Measurements from ENCODE around the gene ZNF750. TPM values are rescaled to one million over a fixed set of nuclear protein-coding genes. Genes with fewer than 3 reads are reported as not detected.

ZNF750 gene
- total RNA-seq, 2 experiments from 2014 or later: not detected

- Mint-ChIP-seq H3K27me3 (no peaks in the 10 kb centered on the region), H3K4me3 (peak overlapping the region; percentile 80), H3K36me3 (ENCODE audit: low read depth) (peaks cover 26% of the 10 kb centered on the region), H3K27ac (peak overlapping the region; percentile 63), H3K9me3 (no peaks in the 10 kb centered on the region), H3K4me1 (peaks cover 84% of the 10 kb centered on the region)
- no peak for DNase-seq
- POLR2A ChIA-PET: no interaction called here
- CTCF ChIA-PET: interaction anchor here (1.1 kb wide), 1 partner anchor 79 kb away, joined by 5 read pairs; no protein-coding TSS in a partner anchor
These were observed 21.6 kb upstream of the ZNF750 start for GRCh38 chr17:82861393-82861775.

- CTCF ChIA-PET: interaction anchor here (1.0 to 1.1 kb wide), 2 partner anchors 35 to 79 kb away, joined by 3 to 5 read pairs; no protein-coding TSS in a partner anchor
- Mint-ChIP-seq H3K36me3 (ENCODE audit: low read depth) (peaks cover 26% of the 10 kb centered on the region), H3K9me3 (no peaks in the 10 kb centered on the region), H3K4me1 (peaks cover 79% of the 10 kb centered on the region), H3K4me3 (peak overlapping the region; percentile 80), H3K27me3 (no peaks in the 10 kb centered on the region), H3K27ac (peak overlapping the region; percentile 98)
- DNase-seq: no peak
- POLR2A ChIA-PET: interaction anchor here (0.6 kb wide), 1 partner anchor 25 kb away, joined by 3 read pairs; no protein-coding TSS in a partner anchor
These were observed 21.0 kb upstream of the ZNF750 start for GRCh38 chr17:82860606-82861392.

GRCh38 chr17:82859431-82860403, 19.9 kb upstream of the ZNF750 start:
- peak overlapping the region; percentile 80 for H3K4me3 Mint-ChIP-seq
- CTCF ChIA-PET: interaction anchor here (0.8 to 1.0 kb wide), 2 partner anchors 16 to 36 kb away, joined by 3 read pairs; no protein-coding TSS in a partner anchor
- H3K27me3 Mint-ChIP-seq: no peaks in the 10 kb centered on the region
- DNase-seq: peak; percentile 71
- peak overlapping the region; percentile 98 for H3K27ac Mint-ChIP-seq
- peaks cover 26% of the 10 kb centered on the region for H3K36me3 Mint-ChIP-seq (ENCODE audit: low read depth)
- peaks cover 68% of the 10 kb centered on the region for H3K4me1 Mint-ChIP-seq
- POLR2A ChIA-PET: interaction anchor here (0.6 kb wide), 1 partner anchor 26 kb away, joined by 3 read pairs; no protein-coding TSS in a partner anchor
- no peaks in the 10 kb centered on the region for H3K9me3 Mint-ChIP-seq

- Mint-ChIP-seq H3K9me3 (no peaks in the 10 kb centered on the region), H3K27me3 (no peaks in the 10 kb centered on the region), H3K27ac (peak overlapping the region; percentile 98), H3K4me1 (peaks cover 62% of the 10 kb centered on the region), H3K4me3 (peak overlapping the region; percentile 80), H3K36me3 (ENCODE audit: low read depth) (peaks cover 23% of the 10 kb centered on the region)
- ChIA-PET CTCF (interaction anchor here (0.6 to 1.1 kb wide), 2 partner anchors 12 to 87 kb away, joined by 3 read pairs; no protein-coding TSS in a partner anchor), POLR2A (interaction anchor here (0.6 kb wide), 1 partner anchor 1967 kb away, joined by 6 read pairs; no protein-coding TSS in a partner anchor)
- no peak for DNase-seq
These were observed 18.7 kb upstream of the ZNF750 start for GRCh38 chr17:82858376-82859126.

- peaks cover 20% of the 10 kb centered on the region for H3K36me3 Mint-ChIP-seq (ENCODE audit: low read depth)
- DNase-seq: no peak
These were observed 16.5 kb upstream of the ZNF750 start for GRCh38 chr17:82856361-82856760.

GRCh38 chr17:82854226-82854625, 14.4 kb upstream of the ZNF750 start:
- Mint-ChIP-seq H3K27ac (peak overlapping the region; percentile 31), H3K9me3 (no peaks in the 10 kb centered on the region), H3K36me3 (ENCODE audit: low read depth) (peaks cover 11% of the 10 kb centered on the region), H3K4me3 (no peak overlapping the region), H3K4me1 (peaks cover 28% of the 10 kb centered on the region), H3K27me3 (no peaks in the 10 kb centered on the region)
- CTCF ChIA-PET: interaction anchor here (1.5 to 2.5 kb wide), 2 partner anchors 10 to 21 kb away, joined by 4 to 12 read pairs; no protein-coding TSS in a partner anchor
- no peak for DNase-seq
- POLR2A ChIA-PET: no interaction called here

More at GRCh38 chr17:82856361-82856760, 16.5 kb upstream of the ZNF750 start:
- ChIA-PET POLR2A (no interaction called here), CTCF (interaction anchor here (0.6 kb wide), 1 partner anchor 25 kb away, joined by 3 read pairs; no protein-coding TSS in a partner anchor)
- H3K9me3 Mint-ChIP-seq: no peaks in the 10 kb centered on the region
- peaks cover 44% of the 10 kb centered on the region for H3K4me1 Mint-ChIP-seq
- H3K27me3 Mint-ChIP-seq: no peaks in the 10 kb centered on the region
- H3K4me3 Mint-ChIP-seq: no peak overlapping the region
- H3K27ac Mint-ChIP-seq: no peak overlapping the region

GRCh38 chr17:82851381-82851780, 11.6 kb upstream of the ZNF750 start:
- ChIA-PET CTCF (no interaction called here), POLR2A (no interaction called here)
- Mint-ChIP-seq H3K36me3 (ENCODE audit: low read depth) (peaks cover 8% of the 10 kb centered on the region), H3K27me3 (no peaks in the 10 kb centered on the region), H3K4me3 (no peak overlapping the region), H3K27ac (no peak overlapping the region), H3K4me1 (peaks cover 16% of the 10 kb centered on the region), H3K9me3 (no peaks in the 10 kb centered on the region)
- DNase-seq: no peak

- no peak for DNase-seq
- Mint-ChIP-seq H3K27me3 (no peaks in the 10 kb centered on the region), H3K9me3 (no peaks in the 10 kb centered on the region), H3K27ac (peak overlapping the region; percentile 25), H3K4me1 (peaks cover 16% of the 10 kb centered on the region), H3K36me3 (ENCODE audit: low read depth) (peaks cover 8% of the 10 kb centered on the region), H3K4me3 (no peak overlapping the region)
- POLR2A ChIA-PET: no interaction called here
- CTCF ChIA-PET: no interaction called here
These were observed 9.5 kb upstream of the ZNF750 start for GRCh38 chr17:82849076-82849945.

- CTCF ChIA-PET: interaction anchor here (0.6 to 1.0 kb wide), 2 partner anchors 9 to 12 kb away, joined by 3 to 4 read pairs; no protein-coding TSS in a partner anchor
- Mint-ChIP-seq H3K9me3 (no peaks in the 10 kb centered on the region), H3K4me1 (peaks cover 16% of the 10 kb centered on the region), H3K36me3 (ENCODE audit: low read depth) (peaks cover 6% of the 10 kb centered on the region), H3K27me3 (no peaks in the 10 kb centered on the region), H3K4me3 (peak overlapping the region; percentile 20), H3K27ac (peak overlapping the region; percentile 70)
- POLR2A ChIA-PET: no interaction called here
- DNase-seq: peak; percentile 63
These were observed 8.3 kb upstream of the ZNF750 start for GRCh38 chr17:82848022-82848592.

GRCh38 chr17:82846061-82846691, 6.4 kb upstream of the ZNF750 start:
- no peaks in the 10 kb centered on the region for H3K27me3 Mint-ChIP-seq

More at GRCh38 chr17:82846061-82846691, 6.4 kb upstream of the ZNF750 start:
- no peak overlapping the region for H3K27ac Mint-ChIP-seq
- CTCF ChIA-PET: no interaction called here
- peaks cover 16% of the 10 kb centered on the region for H3K4me1 Mint-ChIP-seq
- DNase-seq: no peak
- H3K9me3 Mint-ChIP-seq: no peaks in the 10 kb centered on the region
- POLR2A ChIA-PET: no interaction called here
- H3K4me3 Mint-ChIP-seq: no peak overlapping the region
- peaks cover 6% of the 10 kb centered on the region for H3K36me3 Mint-ChIP-seq (ENCODE audit: low read depth)
